Activated naive CD4-positive, alpha-beta T cell treated with Interleukin-2 at 50 U/mL for 16 hours (primary cell): ENCODE results near the gene SYTL4.
"Not testable (repeated sequence)": the region's sequence is repeated elsewhere in the genome, so short reads cannot be mapped to it uniquely, and the experiment has no call there.

Experiments
- DNase-seq: peaks from one replicate; pipeline ENCODE4 v3.0.0-alpha.2; 2020

The SYTL4 gene

DNA sequence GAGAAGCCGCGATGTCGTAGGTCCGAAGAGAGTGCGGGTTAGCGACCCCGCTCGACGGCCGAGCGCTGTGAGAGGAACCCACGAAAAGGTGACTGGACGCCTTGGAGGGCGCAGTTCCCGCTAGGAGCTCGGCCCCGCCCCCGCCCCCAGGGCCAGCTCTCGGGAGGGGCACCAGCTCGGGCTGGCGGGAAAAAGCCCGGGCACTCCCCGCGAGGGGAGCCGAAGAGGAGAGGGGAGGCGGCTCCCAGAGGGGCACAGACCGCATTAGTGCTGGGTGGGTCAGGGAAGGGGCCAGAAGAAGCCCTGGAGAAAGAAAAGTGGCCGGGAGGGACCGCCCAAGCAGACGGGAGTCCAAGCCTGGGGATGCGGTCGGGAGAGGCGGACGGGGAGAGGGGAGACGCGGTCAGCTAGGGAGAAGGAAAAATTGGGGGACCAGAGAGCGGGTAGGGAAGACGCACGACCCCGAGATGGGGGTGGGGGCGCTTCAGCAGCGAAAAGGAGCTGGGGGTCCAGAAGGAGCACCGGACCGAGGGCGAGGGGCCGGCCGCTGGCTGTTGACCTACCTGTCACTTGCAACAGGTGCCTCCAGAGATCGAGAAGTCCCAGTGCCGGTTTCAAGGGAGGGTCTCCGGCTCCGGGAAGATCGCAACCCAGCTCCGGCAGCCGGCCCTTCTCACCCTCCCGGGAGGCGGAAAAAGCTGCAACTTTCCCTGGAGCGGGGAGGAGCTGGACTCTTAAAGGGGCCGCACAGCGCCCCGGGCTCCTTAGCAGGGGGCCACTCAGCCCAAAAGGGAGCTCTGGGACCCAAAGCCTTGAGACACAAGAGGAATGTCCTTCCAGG, at the start of gene SYTL4:
Gene SYTL4 (minus strand): TSS at position 681 of the 841 bp plus-strand sequence. CDS start 30,084 bp downstream, outside the sequence.
- DNase-seq = no peak

GRCh38 chrX:100769439-100769838, 37.5 kb upstream of the SYTL4 start:
- not testable (repeated sequence) for DNase-seq

DNA sequence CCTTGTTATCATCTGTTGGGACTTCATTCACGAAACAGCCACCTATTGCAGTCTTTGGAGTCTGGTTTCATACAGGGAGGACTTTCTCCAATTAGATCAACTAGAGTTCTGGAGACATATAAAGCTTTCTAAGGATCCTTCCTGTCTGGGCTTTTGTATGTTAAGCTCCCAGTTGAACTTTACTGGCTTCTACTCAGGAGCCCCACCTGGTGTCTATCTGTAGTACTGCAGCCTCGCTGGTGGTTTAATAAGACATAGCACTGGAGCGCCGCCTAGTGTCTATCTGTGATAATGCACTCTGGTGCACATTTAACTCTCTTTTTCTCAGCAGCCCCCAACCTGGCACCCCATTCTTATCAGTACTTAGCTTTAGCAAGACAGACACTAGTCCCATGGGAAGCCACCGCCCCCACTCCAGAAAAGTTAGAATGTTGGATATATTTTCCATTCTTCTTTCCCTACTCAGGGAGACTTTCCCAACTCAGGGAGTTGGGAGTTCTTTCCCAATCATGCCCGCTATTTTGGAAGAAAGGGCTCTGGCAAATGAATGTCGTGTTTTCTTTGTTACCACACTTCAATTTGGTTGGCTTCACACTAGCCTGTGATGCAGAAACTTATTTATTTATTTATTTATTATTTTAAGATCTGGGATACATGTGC, 36.9 kb upstream of the SYTL4 start:
- DNase-seq = peak; percentile 85

DNA sequence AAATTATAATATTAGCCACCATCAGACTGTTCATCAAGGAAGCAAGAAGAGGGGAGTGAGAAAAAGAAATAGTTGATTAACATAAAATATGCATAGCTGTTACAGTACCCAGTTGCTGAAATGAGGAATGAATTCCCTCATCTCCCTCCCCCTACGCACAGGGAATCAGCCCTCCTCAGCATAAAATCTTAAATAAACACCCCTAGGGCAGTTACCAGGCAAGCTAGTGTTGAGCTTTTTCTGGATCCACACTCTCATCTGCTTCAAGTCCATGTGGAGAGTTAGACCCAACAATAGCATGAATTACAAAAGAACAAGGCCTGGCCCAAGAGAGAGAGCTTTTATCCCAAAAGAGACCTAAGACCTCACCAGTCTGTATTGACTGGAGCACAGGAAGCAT, 19.0 kb upstream of the SYTL4 start:
- DNase-seq = no peak

DNA sequence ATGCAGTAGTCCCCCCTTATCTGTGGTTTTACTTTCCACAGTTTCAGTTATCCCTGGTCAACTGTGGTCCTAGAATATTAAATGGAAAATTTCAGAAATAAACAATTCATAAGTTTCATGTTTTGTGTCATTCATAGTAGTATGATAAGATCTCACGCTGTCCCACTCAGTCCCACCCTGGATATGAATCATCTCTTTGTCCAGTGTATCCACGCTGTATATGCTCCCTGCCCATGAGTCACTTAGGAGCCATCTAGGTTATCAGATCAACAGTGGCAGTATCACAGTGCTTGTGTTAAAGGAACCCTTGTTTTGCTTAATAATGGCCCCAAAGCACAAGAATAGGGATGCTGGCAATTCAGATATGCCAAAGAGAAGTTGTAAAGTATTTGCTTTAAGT, 16.2 kb upstream of the SYTL4 start:
- DNase-seq = no peak

- no peak for DNase-seq
Measured at GRCh38 chrX:100747703-100748102, 15.8 kb upstream of the SYTL4 start.

DNA sequence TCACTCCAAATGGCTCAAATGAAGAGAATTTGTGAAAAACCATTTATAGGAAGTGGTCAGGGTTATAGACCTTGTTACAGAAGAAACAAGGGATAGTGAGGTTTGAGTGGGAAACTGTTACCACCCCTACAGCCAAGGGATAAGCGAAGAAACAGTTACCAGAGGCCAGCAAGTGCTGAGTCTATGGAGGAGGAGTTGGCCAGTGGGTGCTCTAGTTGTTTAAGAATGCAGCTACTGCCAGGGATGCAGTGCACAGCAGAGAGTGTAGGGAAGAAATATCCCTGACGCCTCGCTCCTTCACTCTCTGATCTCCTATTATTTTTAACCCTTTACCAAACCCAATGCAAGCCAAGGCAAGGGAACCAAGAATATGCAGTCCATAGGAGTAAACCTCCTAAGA, 15.2 kb upstream of the SYTL4 start:
- DNase-seq = no peak

- no peak for DNase-seq
Measured at GRCh38 chrX:100745806-100746537, 14.1 kb upstream of the SYTL4 start.

DNA sequence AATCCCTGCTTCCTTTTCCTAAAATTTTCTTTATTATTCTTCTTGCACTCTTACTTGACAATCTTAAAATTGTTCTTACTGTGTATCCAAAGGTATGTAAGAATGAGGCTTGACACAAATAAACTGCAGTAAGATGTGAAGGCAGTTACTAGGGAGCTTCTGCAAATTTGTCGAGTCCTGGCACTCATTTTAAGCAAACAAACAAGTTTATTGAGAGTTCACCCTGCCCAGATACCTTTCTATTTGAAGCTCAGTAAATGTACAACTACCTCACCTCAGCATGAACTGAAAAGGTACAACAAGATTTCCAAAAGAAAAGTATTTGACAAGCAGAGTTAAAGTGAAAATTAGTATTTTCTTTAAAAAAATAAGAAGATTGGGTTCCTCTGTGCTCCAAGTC, 13.3 kb upstream of the SYTL4 start:
- DNase-seq = no peak

GRCh38 chrX:100743009-100743607, 11.2 kb upstream of the SYTL4 start:
- DNase-seq = no peak

GRCh38 chrX:100724006-100724405, 7.9 kb downstream of the SYTL4 start:
- not testable (repeated sequence) for DNase-seq

- no peak for DNase-seq
Measured at GRCh38 chrX:100721328-100721727, 10.6 kb downstream of the SYTL4 start.

DNA sequence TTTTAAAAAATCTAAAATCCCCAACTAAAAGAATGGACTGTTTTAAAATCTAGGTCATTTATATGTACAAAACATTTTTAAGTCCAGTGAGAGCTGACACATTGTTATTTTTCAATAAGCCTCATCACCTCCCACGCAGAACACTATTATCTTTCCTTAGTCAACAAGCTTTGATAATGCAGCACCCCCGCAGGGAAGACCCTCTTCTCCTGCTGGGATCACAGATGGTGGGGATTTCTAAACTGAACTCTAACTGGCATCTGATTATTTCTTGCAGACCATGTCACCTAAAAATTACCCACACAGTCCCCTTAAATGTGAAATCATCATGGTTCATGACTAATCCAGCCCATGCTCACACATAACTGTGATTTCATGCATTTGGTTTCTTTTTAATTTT, 11.6 kb downstream of the SYTL4 start:
- DNase-seq = no peak

GRCh38 chrX:100719139-100719538, 12.8 kb downstream of the SYTL4 start:
- DNase-seq = no peak

DNA sequence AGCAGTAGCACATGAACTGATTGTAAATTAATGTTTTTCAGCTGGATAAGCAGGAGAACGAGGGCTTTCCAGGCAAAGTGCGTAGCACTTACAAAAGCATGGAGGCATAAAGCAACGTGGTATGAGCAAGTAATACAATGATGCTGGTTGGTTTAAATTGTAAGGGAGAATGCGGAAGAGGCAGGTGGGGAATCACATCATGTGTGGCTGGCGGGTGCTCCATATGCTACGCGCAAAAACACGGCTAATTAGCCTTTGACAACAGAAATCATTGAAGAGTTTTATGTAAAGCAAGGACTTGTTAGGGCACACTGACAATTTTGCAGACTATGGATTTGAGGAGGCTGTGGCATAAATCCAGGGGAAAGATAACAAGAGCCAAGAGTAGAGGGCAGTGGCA, 14.6 kb downstream of the SYTL4 start:
- DNase-seq = no peak

DNA sequence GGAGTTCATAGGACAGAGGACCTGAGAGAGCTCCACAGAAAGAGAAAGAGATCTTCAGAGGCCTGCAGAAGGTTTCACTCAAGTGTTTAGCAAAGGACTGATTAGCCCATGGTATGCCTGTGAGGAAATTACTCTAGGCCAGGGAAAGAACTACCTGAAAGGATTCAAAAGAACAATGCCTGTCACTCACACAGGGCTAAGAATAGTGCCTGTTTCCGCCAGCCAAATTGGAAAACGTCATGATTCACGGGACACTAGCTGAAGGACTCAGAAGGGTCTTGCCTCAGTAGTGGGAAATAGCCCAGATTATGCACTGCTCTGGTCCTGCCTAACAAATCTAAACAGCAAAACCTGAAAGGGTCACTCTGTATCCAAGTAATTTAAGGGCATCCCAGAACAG, 21.1 kb downstream of the SYTL4 start:
- DNase-seq = no peak

- no peak for DNase-seq
Measured at GRCh38 chrX:100704581-100705203, 27.2 kb downstream of the SYTL4 start.

- no peak for DNase-seq
Measured at GRCh38 chrX:100700809-100701208, 31.1 kb downstream of the SYTL4 start.

DNA sequence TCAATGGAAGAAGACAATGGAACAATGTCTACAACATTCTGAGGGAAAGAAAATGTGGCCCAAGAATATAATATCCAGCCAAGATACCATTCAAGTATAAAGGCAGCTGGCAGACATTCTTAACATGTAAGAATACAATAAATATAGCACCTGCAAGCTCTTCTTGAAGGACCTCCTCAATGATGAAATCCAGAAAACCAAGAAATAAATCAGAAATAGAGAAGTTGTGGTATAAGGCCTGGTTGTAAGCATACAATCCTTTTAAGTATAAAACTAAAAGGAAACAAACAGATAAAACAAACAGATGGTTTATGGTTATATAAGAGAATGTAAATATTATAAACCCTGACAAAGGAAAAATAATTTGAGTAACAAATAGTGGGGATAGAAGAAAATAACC, 33.4 kb downstream of the SYTL4 start:
- no peak for DNase-seq

GRCh38 chrX:100696699-100697351, 35.1 kb downstream of the SYTL4 start:
- no peak for DNase-seq

- DNase-seq = no peak
Measured at GRCh38 chrX:100695991-100696390, 35.9 kb downstream of the SYTL4 start.

DNA sequence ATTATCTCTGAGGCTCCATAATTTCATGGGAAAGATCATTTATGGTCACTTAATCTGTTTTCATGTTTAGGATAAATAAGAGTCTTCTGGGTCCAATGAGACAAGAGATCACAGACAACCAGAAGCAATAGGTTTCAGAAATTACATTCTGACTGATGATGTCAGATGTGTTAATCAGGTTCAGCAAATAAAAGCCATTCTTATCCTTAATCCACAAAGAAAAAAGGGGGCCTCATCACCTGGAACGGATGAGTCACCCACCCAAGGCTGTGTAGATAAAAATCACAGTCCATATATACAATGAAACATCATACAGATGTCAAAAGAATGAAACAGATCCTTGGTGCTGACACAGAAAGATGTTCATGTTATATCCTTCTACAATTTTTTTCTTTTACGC, 36.6 kb downstream of the SYTL4 start:
- no peak for DNase-seq
